Memory B cell (primary cell): Measurements from ENCODE around the gene ITIH6.
"Not testable (repeated sequence)": the region's sequence is repeated elsewhere in the genome, so short reads cannot be mapped to it uniquely, and the experiment has no call there.

Experiments
- ATAC-seq: fragments of 150-1000 bp; cut with Tn5 transposase; 2 replicates; pipeline ENCODE4 v1.10.0; 2021; ENCODE audit warnings: low read depth, mild to moderate bottlenecking, moderate library complexity
- DNase-seq, 2 donors: peaks; one replicate each; pipeline ENCODE4 v3.0.0; 2022; ENCODE audit warnings: low spot score in 2 of 2
- H3K27ac Mint-ChIP-seq: one replicate; pipeline ENCODE4 v1.8.0; 2022; ENCODE audit warnings: mild to moderate bottlenecking, moderate library complexity, mixed read lengths
- H3K27me3 Mint-ChIP-seq: one replicate; pipeline ENCODE4 v1.8.0; 2022; ENCODE audit warnings: mixed read lengths
- H3K36me3 Mint-ChIP-seq: one replicate; pipeline ENCODE4 v1.8.0; 2022; ENCODE audit warnings: mild to moderate bottlenecking, mixed read lengths
- H3K4me1 Mint-ChIP-seq: one replicate; pipeline ENCODE4 v1.8.0; 2022; ENCODE audit warnings: mixed read lengths
- H3K4me3 Mint-ChIP-seq: one replicate; pipeline ENCODE4 v1.8.0; 2022; ENCODE audit warnings: mild to moderate bottlenecking, moderate library complexity, mixed read lengths
- H3K9me3 Mint-ChIP-seq: one replicate; pipeline ENCODE4 v1.8.0; 2022; ENCODE audit warnings: mixed read lengths

ITIH6 gene

DNA sequence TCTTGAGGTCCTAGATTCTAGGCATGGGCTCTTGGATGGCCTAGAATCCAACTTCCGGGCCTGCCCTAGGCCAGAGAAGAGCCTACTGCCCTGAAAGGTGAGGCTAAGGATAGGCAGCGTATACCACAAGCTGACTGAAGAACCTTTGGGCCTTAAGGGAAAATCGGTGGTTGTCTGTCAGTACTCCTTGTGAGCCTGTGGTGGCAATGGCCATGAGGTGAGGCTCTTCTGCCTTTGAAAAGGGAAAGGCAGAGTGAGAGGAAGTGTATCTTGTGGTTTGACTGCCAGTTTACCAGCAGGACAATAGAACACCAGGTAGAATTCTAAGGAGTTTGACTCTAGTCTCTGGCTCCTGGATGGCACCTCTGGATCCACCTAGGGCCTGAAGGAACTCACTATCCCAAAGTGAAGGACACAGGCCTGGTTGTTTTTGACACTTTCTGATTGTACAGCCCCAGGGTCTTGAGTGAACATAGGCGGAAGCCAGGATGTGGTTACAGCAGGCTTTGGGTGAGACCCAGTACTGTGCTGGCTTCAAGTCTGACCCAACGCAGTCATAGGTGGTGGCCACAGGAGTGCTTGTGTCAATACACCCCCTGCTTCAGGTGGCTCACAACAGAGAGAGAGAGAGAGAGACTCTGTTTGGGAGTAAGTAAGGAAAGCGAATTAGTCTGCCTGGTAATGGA, 20.9 kb downstream of the ITIH6 start:
- Mint-ChIP-seq H3K27me3 (peaks cover 3% of the 10 kb centered on the region), H3K9me3 (peaks cover under 1% of the 10 kb centered on the region), H3K36me3 (peaks cover 2% of the 10 kb centered on the region), H3K4me3 (no peak overlapping the region), H3K27ac (no peak overlapping the region), H3K4me1 (no peaks in the 10 kb centered on the region)
- no peak for ATAC-seq
- DNase-seq, result no peak

DNA sequence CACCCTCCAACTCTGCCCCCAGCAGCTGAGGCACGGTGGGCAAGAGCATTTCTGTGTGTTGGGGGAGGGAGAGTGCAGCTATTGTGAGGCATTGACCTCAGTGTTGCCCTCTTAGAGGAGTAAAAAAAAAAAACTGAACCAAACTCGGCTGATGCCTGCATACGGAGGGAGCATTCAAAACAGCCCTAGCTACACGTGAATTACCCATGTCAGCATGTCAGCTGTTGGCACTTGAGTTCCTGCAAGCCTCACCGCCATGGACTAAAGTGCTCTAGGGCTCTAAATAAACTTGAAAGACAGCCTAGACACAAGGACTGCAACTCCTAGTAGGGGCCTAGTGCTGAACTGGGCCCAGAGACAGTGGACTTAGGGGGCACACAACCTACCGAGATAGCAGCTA, 22.0 kb downstream of the ITIH6 start:
- DNase-seq (no peak), ATAC-seq (no peak)
- Mint-ChIP-seq H3K4me3 (no peak overlapping the region), H3K27me3 (peaks cover 6% of the 10 kb centered on the region), H3K36me3 (peaks cover 4% of the 10 kb centered on the region), H3K27ac (no peak overlapping the region), H3K4me1 (no peaks in the 10 kb centered on the region), H3K9me3 (peaks cover 2% of the 10 kb centered on the region)

- H3K27ac Mint-ChIP-seq, ATAC-seq, DNase-seq, H3K36me3 Mint-ChIP-seq, H3K9me3 Mint-ChIP-seq, H3K4me1 Mint-ChIP-seq, H3K4me3 Mint-ChIP-seq, H3K27me3 Mint-ChIP-seq: not testable (repeated sequence)
Observed at GRCh38 chrX:54774391-54775094, 23.5 kb downstream of the ITIH6 start.

DNA sequence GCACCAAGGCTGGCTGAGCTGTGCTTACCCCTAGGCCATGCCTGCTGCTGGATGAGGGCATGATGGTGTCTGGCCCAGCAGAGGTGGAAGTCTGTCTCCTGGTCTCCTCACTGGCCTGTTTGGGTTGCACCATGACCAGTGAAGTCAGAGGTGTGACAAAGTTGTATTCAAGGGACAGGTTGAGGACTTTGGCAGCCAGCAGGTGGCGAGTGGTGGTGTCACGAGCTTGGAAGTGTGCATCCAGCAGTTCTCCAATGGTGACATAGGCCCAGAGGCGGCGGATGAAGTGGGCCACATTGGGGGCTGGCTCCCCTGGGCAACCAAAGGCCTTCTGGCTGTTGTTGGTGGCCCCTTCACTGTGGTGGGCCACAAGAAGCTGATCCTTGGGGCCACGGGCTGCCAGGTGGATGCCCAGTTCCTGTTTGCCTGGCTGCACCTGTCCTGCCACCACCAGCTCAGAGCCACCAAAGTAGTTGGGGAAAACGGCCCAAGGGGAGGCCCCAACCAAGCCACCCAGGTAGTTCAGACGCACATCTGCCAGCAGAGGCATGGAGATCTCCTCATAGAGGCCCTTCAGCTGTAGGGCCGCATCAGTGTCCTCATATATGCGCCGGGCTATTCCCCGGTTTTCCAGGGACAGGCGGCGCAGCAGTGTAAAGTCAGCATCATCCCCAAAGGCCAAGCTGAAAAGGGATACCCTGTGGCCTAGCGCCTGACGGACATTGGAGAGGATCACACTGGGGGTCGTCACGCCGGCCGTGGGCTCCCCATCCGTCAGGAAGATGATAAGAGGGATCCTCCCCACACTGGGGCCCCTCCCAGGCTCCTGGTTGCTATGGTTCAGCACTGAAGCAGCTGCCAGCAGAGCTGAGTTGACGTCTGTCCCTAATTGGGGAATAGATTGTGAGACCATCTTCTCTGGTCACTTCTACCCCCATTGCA, 39.7 kb downstream of the ITIH6 start:
- Mint-ChIP-seq H3K27ac (no peak overlapping the region), H3K9me3 (peaks cover 5% of the 10 kb centered on the region), H3K4me1 (no peaks in the 10 kb centered on the region), H3K36me3 (no peaks in the 10 kb centered on the region), H3K27me3 (peaks cover 8% of the 10 kb centered on the region), H3K4me3 (no peak overlapping the region)
- DNase-seq (no peak), ATAC-seq (no peak)

- H3K4me3 Mint-ChIP-seq, result no peak overlapping the region
- ATAC-seq, result no peak
- no peaks in the 10 kb centered on the region for H3K9me3 Mint-ChIP-seq
- no peak for DNase-seq
- H3K4me1 Mint-ChIP-seq, result no peaks in the 10 kb centered on the region
- no peaks in the 10 kb centered on the region for H3K36me3 Mint-ChIP-seq
- no peak overlapping the region for H3K27ac Mint-ChIP-seq
- peaks cover 13% of the 10 kb centered on the region for H3K27me3 Mint-ChIP-seq
Observed at GRCh38 chrX:54754854-54755253, 43.2 kb downstream of the ITIH6 start.

GRCh38 chrX:54748626-54749025, 49.4 kb downstream of the ITIH6 start:
- H3K4me1 Mint-ChIP-seq, result no peaks in the 10 kb centered on the region
- H3K27ac Mint-ChIP-seq, result no peak overlapping the region
- H3K36me3 Mint-ChIP-seq, result no peaks in the 10 kb centered on the region
- no peaks in the 10 kb centered on the region for H3K9me3 Mint-ChIP-seq
- ATAC-seq (no peak), DNase-seq (no peak)
- no peak overlapping the region for H3K4me3 Mint-ChIP-seq
- H3K27me3 Mint-ChIP-seq, result peaks cover 5% of the 10 kb centered on the region

- no peaks in the 10 kb centered on the region for H3K36me3 Mint-ChIP-seq
- no peaks in the 10 kb centered on the region for H3K9me3 Mint-ChIP-seq
- ATAC-seq (no peak), DNase-seq (no peak)
- no peak overlapping the region for H3K4me3 Mint-ChIP-seq
- H3K27me3 Mint-ChIP-seq, result peaks cover 5% of the 10 kb centered on the region
- no peak overlapping the region for H3K27ac Mint-ChIP-seq
- H3K4me1 Mint-ChIP-seq, result no peaks in the 10 kb centered on the region
Observed at GRCh38 chrX:54747733-54748393, 50.2 kb downstream of the ITIH6 start.

DNA sequence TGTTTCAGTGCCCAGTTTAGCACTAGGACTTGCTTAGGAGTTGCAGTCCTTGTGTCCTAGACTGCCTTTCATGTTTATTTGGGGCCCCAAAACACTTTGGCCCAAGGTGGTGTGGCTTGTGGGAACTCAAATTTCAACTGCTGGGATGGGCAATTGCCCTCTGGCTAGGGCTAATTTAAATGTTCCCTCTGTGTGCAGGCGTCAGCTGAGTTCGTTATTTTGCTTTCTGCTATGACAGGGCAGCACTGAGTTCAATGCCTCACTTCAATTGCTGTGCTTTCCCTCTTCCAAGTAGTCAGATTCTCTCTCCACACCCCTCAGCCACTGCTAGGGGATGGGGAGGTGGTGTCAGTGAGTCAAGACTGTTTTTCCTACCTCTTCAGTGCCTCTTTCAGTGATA, 51.1 kb downstream of the ITIH6 start:
- Mint-ChIP-seq H3K9me3 (no peaks in the 10 kb centered on the region), H3K36me3 (no peaks in the 10 kb centered on the region), H3K27me3 (peaks cover 5% of the 10 kb centered on the region), H3K4me1 (no peaks in the 10 kb centered on the region), H3K27ac (no peak overlapping the region), H3K4me3 (no peak overlapping the region)
- DNase-seq, result no peak
- no peak for ATAC-seq

DNA sequence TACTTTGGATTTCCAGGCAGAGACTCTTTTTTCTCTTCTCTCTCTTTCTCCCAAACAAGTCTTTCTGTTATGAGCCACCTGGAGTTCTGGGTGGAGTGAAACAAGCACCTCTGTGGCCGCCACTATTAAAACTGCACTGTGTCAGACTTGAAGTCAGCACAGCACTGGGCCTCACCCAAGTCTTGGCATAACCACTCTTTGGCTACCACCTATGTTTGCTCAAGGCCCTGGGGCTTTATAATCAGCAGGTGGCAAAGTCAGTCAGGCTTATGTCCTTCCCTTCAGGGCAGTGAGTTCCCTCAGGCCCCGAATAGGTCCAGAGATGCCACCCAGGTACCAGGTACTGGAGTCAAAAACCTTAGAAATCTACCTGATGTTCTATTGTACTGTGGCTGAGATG, 52.4 kb downstream of the ITIH6 start:
- Mint-ChIP-seq H3K4me3 (no peak overlapping the region), H3K27ac (no peak overlapping the region), H3K9me3 (no peaks in the 10 kb centered on the region), H3K27me3 (no peaks in the 10 kb centered on the region), H3K36me3 (no peaks in the 10 kb centered on the region), H3K4me1 (no peaks in the 10 kb centered on the region)
- ATAC-seq, result no peak
- no peak for DNase-seq

- not testable (repeated sequence) for H3K4me1 Mint-ChIP-seq, H3K9me3 Mint-ChIP-seq, H3K36me3 Mint-ChIP-seq, DNase-seq, H3K4me3 Mint-ChIP-seq, H3K27ac Mint-ChIP-seq, ATAC-seq, H3K27me3 Mint-ChIP-seq
Observed at GRCh38 chrX:54738567-54738966, 59.5 kb downstream of the ITIH6 start.

GRCh38 chrX:54736298-54736942, 61.6 kb downstream of the ITIH6 start:
- not testable (repeated sequence) for H3K9me3 Mint-ChIP-seq, H3K4me3 Mint-ChIP-seq, DNase-seq, H3K36me3 Mint-ChIP-seq, H3K27ac Mint-ChIP-seq, ATAC-seq, H3K27me3 Mint-ChIP-seq, H3K4me1 Mint-ChIP-seq

- Mint-ChIP-seq H3K9me3 (no peaks in the 10 kb centered on the region), H3K27ac (no peak overlapping the region), H3K36me3 (peaks cover 1% of the 10 kb centered on the region), H3K27me3 (peaks cover 6% of the 10 kb centered on the region), H3K4me3 (no peak overlapping the region), H3K4me1 (no peaks in the 10 kb centered on the region)
- DNase-seq (no peak), ATAC-seq (no peak)
Observed at GRCh38 chrX:54721424-54721823, 76.6 kb downstream of the ITIH6 start.

- H3K27me3 Mint-ChIP-seq, result peaks cover under 1% of the 10 kb centered on the region
- no peak for DNase-seq
- no peaks in the 10 kb centered on the region for H3K9me3 Mint-ChIP-seq
- H3K4me3 Mint-ChIP-seq, result no peak overlapping the region
- no peak for ATAC-seq
- no peaks in the 10 kb centered on the region for H3K4me1 Mint-ChIP-seq
- no peak overlapping the region for H3K27ac Mint-ChIP-seq
- no peaks in the 10 kb centered on the region for H3K36me3 Mint-ChIP-seq
Observed at GRCh38 chrX:54715621-54716020, 82.4 kb downstream of the ITIH6 start.
